Measurements from ENCODE around the gene DDX25. TPM values are rescaled to one million over a fixed set of nuclear protein-coding genes. Genes with fewer than 3 reads are reported as not detected.

Gene DDX25
- total and polyA plus RNA-seq, 2 of the 13 experiments (the other 11 are each of a cell fraction or from before 2014, with no cell fraction given): 0.17 to 0.29 TPM

DNA sequence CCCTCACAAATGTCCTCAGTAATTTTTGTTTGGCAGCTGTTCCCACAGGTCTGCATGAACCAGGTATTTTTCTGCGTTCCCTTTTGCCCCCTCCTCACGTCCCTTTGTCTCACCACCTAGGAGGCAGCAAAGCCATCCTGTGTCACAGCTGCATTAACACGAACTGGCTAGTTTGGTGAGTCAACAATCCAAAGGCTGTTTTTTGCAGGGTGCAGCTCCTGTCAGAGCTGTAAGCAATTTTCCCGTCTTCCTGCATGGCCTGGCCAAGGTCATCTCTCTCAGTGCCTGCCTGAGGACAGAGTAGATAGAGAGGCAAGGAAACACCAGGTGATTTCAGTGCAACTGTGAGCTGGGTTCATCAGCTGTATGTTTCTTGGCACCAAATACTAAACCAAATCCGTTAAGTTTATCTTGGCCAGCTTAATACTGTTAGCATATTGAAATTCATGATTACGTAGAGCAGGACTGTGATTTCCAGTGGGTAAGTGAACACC is 21.0 kb downstream of the DDX25 start (continued):
- TF ChIP-seq ZSCAN25 (CRISPR knock-in tag; IDR thresholded peaks at IDR 0.05): peak; percentile 70
- TF ChIP-seq ZNF672 (CRISPR knock-in tag; IDR thresholded peaks at IDR 0.05): no peak
- TF ChIP-seq, protein P1, sequence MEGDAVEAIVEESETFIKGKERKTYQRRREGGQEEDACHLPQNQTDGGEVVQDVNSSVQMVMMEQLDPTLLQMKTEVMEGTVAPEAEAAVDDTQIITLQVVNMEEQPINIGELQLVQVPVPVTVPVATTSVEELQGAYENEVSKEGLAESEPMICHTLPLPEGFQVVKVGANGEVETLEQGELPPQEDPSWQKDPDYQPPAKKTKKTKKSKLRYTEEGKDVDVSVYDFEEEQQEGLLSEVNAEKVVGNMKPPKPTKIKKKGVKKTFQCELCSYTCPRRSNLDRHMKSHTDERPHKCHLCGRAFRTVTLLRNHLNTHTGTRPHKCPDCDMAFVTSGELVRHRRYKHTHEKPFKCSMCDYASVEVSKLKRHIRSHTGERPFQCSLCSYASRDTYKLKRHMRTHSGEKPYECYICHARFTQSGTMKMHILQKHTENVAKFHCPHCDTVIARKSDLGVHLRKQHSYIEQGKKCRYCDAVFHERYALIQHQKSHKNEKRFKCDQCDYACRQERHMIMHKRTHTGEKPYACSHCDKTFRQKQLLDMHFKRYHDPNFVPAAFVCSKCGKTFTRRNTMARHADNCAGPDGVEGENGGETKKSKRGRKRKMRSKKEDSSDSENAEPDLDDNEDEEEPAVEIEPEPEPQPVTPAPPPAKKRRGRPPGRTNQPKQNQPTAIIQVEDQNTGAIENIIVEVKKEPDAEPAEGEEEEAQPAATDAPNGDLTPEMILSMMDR (CRISPR knock-in tag; IDR thresholded peaks at IDR 0.05): peak; percentile 71
- TF ChIP-seq, protein P2, sequence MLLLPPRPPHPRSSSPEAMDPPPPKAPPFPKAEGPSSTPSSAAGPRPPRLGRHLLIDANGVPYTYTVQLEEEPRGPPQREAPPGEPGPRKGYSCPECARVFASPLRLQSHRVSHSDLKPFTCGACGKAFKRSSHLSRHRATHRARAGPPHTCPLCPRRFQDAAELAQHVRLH (CRISPR knock-in tag; IDR thresholded peaks at IDR 0.05; ENCODE audit: borderline replicate concordance, low read depth): peak; percentile 44; the same call in 1 of the 2 replicates
- peak; percentile 71 for TF ChIP-seq KAT8 (CRISPR knock-in tag; IDR thresholded peaks at IDR 0.05)
- peak; percentile 65; the same call in 1 of the 2 replicates for TF ChIP-seq KLF11 (CRISPR knock-in tag; IDR thresholded peaks at IDR 0.05)
- TF ChIP-seq ZSCAN31 (CRISPR knock-in tag; IDR thresholded peaks at IDR 0.05; ENCODE audit: low read depth): 0 out of 2 replicates have a peak, but pooled peaks have one; percentile 43
- peak; percentile 85; the same call in 1 of the 2 replicates for TF ChIP-seq ZNF614 (CRISPR knock-in tag; IDR thresholded peaks at IDR 0.05; ENCODE audit: borderline replicate concordance)
- 0 out of 2 replicates have a peak, but pooled peaks have one; percentile 49 for TF ChIP-seq ZNF335 (CRISPR knock-in tag; IDR thresholded peaks at IDR 0.05)
- no peak for TF ChIP-seq ZNF235 (CRISPR knock-in tag; IDR thresholded peaks at IDR 0.05; ENCODE audit: borderline replicate concordance)
- no peak for TF ChIP-seq POLR2AphosphoS5 (IDR thresholded peaks at IDR 0.05; ENCODE audit: low read depth, low read length)
- no peak for TF ChIP-seq LCORL (IDR thresholded peaks at IDR 0.05)
- TF ChIP-seq LCORL (CRISPR knock-in tag; IDR thresholded peaks at IDR 0.05): peak; percentile 82
- peak; percentile 79; the same call in 1 of the 2 replicates for TF ChIP-seq TBX2 (CRISPR knock-in tag; IDR thresholded peaks at IDR 0.05; ENCODE audit: borderline replicate concordance)
- TF ChIP-seq TSC22D2 (CRISPR knock-in tag; IDR thresholded peaks at IDR 0.05; ENCODE audit: borderline replicate concordance): no peak
- peak; percentile 66; the same call in 1 of the 2 replicates for TF ChIP-seq HOXA3 (CRISPR knock-in tag; IDR thresholded peaks at IDR 0.05)
- no peak for TF ChIP-seq ZBTB38 (CRISPR knock-in tag; IDR thresholded peaks at IDR 0.05)
- peak; percentile 41; the same call in 1 of the 2 replicates for TF ChIP-seq MIER2 (CRISPR knock-in tag; IDR thresholded peaks at IDR 0.05)
- TF ChIP-seq, protein P3, sequence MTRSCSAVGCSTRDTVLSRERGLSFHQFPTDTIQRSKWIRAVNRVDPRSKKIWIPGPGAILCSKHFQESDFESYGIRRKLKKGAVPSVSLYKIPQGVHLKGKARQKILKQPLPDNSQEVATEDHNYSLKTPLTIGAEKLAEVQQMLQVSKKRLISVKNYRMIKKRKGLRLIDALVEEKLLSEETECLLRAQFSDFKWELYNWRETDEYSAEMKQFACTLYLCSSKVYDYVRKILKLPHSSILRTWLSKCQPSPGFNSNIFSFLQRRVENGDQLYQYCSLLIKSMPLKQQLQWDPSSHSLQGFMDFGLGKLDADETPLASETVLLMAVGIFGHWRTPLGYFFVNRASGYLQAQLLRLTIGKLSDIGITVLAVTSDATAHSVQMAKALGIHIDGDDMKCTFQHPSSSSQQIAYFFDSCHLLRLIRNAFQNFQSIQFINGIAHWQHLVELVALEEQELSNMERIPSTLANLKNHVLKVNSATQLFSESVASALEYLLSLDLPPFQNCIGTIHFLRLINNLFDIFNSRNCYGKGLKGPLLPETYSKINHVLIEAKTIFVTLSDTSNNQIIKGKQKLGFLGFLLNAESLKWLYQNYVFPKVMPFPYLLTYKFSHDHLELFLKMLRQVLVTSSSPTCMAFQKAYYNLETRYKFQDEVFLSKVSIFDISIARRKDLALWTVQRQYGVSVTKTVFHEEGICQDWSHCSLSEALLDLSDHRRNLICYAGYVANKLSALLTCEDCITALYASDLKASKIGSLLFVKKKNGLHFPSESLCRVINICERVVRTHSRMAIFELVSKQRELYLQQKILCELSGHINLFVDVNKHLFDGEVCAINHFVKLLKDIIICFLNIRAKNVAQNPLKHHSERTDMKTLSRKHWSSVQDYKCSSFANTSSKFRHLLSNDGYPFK (CRISPR knock-in tag; IDR thresholded peaks at IDR 0.05; ENCODE audit: borderline replicate concordance): peak; percentile 65; the same call in 1 of the 2 replicates
- TF ChIP-seq ZC3H13 (CRISPR knock-in tag; IDR thresholded peaks at IDR 0.05): no peak
- TF ChIP-seq, protein P4, sequence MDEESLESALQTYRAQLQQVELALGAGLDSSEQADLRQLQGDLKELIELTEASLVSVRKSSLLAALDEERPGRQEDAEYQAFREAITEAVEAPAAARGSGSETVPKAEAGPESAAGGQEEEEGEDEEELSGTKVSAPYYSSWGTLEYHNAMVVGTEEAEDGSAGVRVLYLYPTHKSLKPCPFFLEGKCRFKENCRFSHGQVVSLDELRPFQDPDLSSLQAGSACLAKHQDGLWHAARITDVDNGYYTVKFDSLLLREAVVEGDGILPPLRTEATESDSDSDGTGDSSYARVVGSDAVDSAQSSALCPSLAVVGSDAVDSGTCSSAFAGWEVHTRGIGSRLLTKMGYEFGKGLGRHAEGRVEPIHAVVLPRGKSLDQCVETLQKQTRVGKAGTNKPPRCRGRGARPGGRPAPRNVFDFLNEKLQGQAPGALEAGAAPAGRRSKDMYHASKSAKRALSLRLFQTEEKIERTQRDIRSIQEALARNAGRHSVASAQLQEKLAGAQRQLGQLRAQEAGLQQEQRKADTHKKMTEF (CRISPR knock-in tag; IDR thresholded peaks at IDR 0.05): peak; percentile 72
- TF ChIP-seq PCBP2 (optimal IDR thresholded peaks at IDR 0.05; ENCODE audit: low read depth, low read length, poor library complexity, severe bottlenecking): no peak
